CD4-positive, alpha-beta T cell (primary cell): Measurements from ENCODE around the gene CMIP. TPM values are rescaled to one million over a fixed set of nuclear protein-coding genes. Genes with fewer than 3 reads are reported as not detected.

Experiments
- ATAC-seq: fragments of 200-7000 bp; cut with Tn5 transposase; one replicate; pipeline ENCODE4 v1.10.0; 2022; ENCODE audit warnings: mild to moderate bottlenecking; ENCODE audit not compliant: poor library complexity
- CTCF ChIA-PET: fragments of 350-600 bp; sonication (Branson Sonifier 250); formaldehyde crosslinking; loops from one replicate; lab custom pipeline; 2021; ENCODE audit warnings: antibody characterized with exemption, inconsistent platforms; lab: Charles Lee
- POLR2A ChIA-PET: fragments of 350-600 bp; sonication (Branson Sonifier 250); formaldehyde crosslinking; loops from one replicate; lab custom pipeline; 2021; ENCODE audit warnings: antibody characterized with exemption, inconsistent platforms; lab: Charles Lee
- DNase-seq, 14 experiments: peaks; one replicate each; pipeline ENCODE4 v3.0.0-alpha.2; 2013 to 2020; ENCODE audit warnings: mixed read lengths in 2 of 14
- H3K27ac ChIP-seq, 2 donors: one replicate each; pipeline versions ENCODE4 v1.5.1 to v1.7.0; 2013; ENCODE audit warnings: low read length in 2 of 2, low read depth in 1 of 2, mild to moderate bottlenecking in 1 of 2
- H3K27me3 ChIP-seq, 2 experiments: 1 replicate in 1 of 2; 2 replicates in 1 of 2; pipeline versions ENCODE4 v1.6.1 to v1.7.0; 2013; ENCODE audit warnings: low read length in 2 of 2, control low read depth in 1 of 2, mild to moderate bottlenecking in 1 of 2, moderate library complexity in 1 of 2; ENCODE audit not compliant: insufficient read depth in 2 of 2, control insufficient read depth in 1 of 2
- H3K36me3 ChIP-seq: one replicate; pipeline ENCODE4 v1.6.1; 2013; ENCODE audit warnings: low read length, control low read depth; ENCODE audit not compliant: insufficient read depth
- H3K4me1 ChIP-seq: one replicate; pipeline ENCODE4 v1.6.1; 2013; ENCODE audit warnings: low read length, control low read depth; ENCODE audit not compliant: insufficient read depth
- H3K4me3 ChIP-seq: one replicate; pipeline ENCODE4 v1.5.1; 2013; ENCODE audit warnings: mild to moderate bottlenecking, low read length, moderate library complexity
- H3K9me3 ChIP-seq, 2 experiments: 1 replicate in 1 of 2; 2 replicates in 1 of 2; pipeline versions ENCODE4 v1.6.1 to v1.7.0; 2013; ENCODE audit warnings: low read length in 2 of 2, mild to moderate bottlenecking in 2 of 2, control low read depth in 1 of 2, moderate library complexity in 1 of 2; ENCODE audit not compliant: control insufficient read depth in 1 of 2, insufficient read depth in 1 of 2
- H3K27ac Mint-ChIP-seq: one replicate; pipeline ENCODE4 v1.8.0; 2020; ENCODE audit warnings: mixed read lengths
- H3K27me3 Mint-ChIP-seq: one replicate; pipeline ENCODE4 v1.8.0; 2021; ENCODE audit warnings: mixed read lengths
- H3K36me3 Mint-ChIP-seq: one replicate; pipeline ENCODE4 v1.8.0; 2021; ENCODE audit warnings: low read depth, mixed read lengths
- H3K4me1 Mint-ChIP-seq: one replicate; pipeline ENCODE4 v1.8.0; 2021; ENCODE audit warnings: low read depth, mixed read lengths
- H3K4me3 Mint-ChIP-seq: one replicate; pipeline ENCODE4 v1.8.0; 2020; ENCODE audit warnings: mild to moderate bottlenecking, mixed read lengths
- H3K9me3 Mint-ChIP-seq: one replicate; pipeline ENCODE4 v1.8.0; 2020; ENCODE audit warnings: mixed read lengths
- intact Hi-C, 2 experiments: fragments of 100-400 bp; cut with DNase I in 1 of 2; cut with micrococcal nuclease in 1 of 2; formaldehyde crosslinking; loops; one replicate each; pipeline versions ENCODE4 v1.15.1 to v1.9.0; 2023 to 2025; cut with DNase I, micrococcal nuclease
- total RNA-seq, 174 experiments: library from RNA in 2 of 174; stranded (reverse) in 2 of 174; gene quantifications; one replicate each; pipeline ENCODE4 v1.2.3 and lab custom pipeline; 2021 to 2026
- TF ChIP-seq, protein P1 (sequence below): fragments of 200-600 bp; IDR thresholded peaks from one replicate; pipeline ENCODE4 v1.8.0; 2022; ENCODE audit warnings: antibody characterized with exemption, mild to moderate bottlenecking

CMIP gene
- total RNA-seq, 2 experiments from 2014 or later: 33.5 to 35.3 TPM

DNA sequence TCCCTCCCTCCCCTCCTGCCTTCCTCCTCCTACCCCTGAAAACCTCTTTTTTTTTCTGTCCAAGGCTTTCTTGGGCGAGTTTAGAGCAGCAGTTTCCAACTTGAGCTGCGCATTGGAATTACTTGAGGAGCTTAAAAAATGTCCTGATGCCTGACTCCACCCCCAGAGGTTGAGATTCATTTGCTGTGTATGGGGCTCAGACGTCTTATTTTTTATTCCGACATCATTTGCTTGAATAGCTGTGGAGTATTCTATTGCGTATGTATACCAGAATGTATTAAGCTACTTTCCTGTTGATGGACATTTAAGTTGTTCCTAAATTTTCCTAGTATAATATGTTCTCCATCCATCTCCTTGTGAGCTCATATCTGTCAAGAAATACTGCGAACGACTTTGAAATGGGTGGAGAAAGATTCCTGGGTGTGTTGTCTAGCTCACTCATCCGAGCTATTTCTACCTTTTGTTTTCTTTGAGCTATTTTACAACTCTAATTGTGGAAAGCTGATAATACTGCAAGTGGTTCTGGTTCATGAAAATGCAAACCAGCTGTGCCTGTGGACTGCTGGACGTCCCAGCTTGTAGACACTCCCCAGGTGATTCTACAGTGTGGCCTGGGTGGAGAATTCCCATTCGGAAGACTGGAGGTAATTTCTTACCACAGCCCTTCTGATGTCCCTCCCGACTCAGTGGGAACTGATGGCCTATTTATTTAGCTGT, 40.5 kb downstream of the CMIP start:
- ChIA-PET POLR2A (interaction anchor here (1.6 kb wide), 1 partner anchor 15 kb away, joined by 7 read pairs; no protein-coding TSS in a partner anchor), CTCF (no interaction called here)
- H3K4me1 Mint-ChIP-seq: peaks cover 48% of the 10 kb centered on the region
- peaks cover 44% of the 10 kb centered on the region for H3K4me1 ChIP-seq
- no peaks in the 10 kb centered on the region for H3K36me3 Mint-ChIP-seq
- no peaks in the 10 kb centered on the region for H3K27me3 ChIP-seq
- no peak overlapping the region for H3K27ac ChIP-seq
- no peak overlapping the region for H3K4me3 Mint-ChIP-seq
- H3K9me3 Mint-ChIP-seq: no peaks in the 10 kb centered on the region
- ATAC-seq (no peak), DNase-seq (no peak)
- H3K36me3 ChIP-seq: peaks cover 3% of the 10 kb centered on the region
- TF ChIP-seq, protein P1, sequence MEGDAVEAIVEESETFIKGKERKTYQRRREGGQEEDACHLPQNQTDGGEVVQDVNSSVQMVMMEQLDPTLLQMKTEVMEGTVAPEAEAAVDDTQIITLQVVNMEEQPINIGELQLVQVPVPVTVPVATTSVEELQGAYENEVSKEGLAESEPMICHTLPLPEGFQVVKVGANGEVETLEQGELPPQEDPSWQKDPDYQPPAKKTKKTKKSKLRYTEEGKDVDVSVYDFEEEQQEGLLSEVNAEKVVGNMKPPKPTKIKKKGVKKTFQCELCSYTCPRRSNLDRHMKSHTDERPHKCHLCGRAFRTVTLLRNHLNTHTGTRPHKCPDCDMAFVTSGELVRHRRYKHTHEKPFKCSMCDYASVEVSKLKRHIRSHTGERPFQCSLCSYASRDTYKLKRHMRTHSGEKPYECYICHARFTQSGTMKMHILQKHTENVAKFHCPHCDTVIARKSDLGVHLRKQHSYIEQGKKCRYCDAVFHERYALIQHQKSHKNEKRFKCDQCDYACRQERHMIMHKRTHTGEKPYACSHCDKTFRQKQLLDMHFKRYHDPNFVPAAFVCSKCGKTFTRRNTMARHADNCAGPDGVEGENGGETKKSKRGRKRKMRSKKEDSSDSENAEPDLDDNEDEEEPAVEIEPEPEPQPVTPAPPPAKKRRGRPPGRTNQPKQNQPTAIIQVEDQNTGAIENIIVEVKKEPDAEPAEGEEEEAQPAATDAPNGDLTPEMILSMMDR: no peak
- H3K27ac Mint-ChIP-seq: no peak overlapping the region
- no peak overlapping the region for H3K4me3 ChIP-seq
- no peaks in the 10 kb centered on the region for H3K27me3 Mint-ChIP-seq
- H3K9me3 ChIP-seq: peaks cover 0 to 5% of the 10 kb centered on the region in 2 experiments
- intact Hi-C loops: no loop called here

- Histone ChIP-seq H3K36me3 (peaks cover 3% of the 10 kb centered on the region), H3K27me3 (no peaks in the 10 kb centered on the region), H3K9me3 (peaks cover 0 to 5% of the 10 kb centered on the region in 2 experiments), H3K4me3 (no peak overlapping the region), H3K4me1 (peaks cover 41% of the 10 kb centered on the region), H3K27ac (no peak overlapping the region)
- no peaks in the 10 kb centered on the region for H3K36me3 Mint-ChIP-seq
- ATAC-seq (no peak), DNase-seq (no peak)
- no peak overlapping the region for H3K27ac Mint-ChIP-seq
- TF ChIP-seq, protein P1: no peak
- no peak overlapping the region for H3K4me3 Mint-ChIP-seq
- no peaks in the 10 kb centered on the region for H3K9me3 Mint-ChIP-seq
- intact Hi-C loops: no loop called here
- H3K27me3 Mint-ChIP-seq: no peaks in the 10 kb centered on the region
- peaks cover 42% of the 10 kb centered on the region for H3K4me1 Mint-ChIP-seq
- ChIA-PET POLR2A (interaction anchor here (0.5 to 1.6 kb wide), 2 partner anchors 16 to 98 kb away, joined by 3 to 7 read pairs; no protein-coding TSS in a partner anchor), CTCF (no interaction called here)
These were observed 41.4 kb downstream of the CMIP start for GRCh38 chr16:81485824-81486539.

GRCh38 chr16:81486540-81487061, 42.0 kb downstream of the CMIP start:
- Histone ChIP-seq H3K27ac (no peak overlapping the region), H3K36me3 (peaks cover 3% of the 10 kb centered on the region), H3K27me3 (no peaks in the 10 kb centered on the region), H3K9me3 (peaks cover 0 to 5% of the 10 kb centered on the region in 2 experiments), H3K4me1 (peaks cover 36% of the 10 kb centered on the region), H3K4me3 (no peak overlapping the region)
- Mint-ChIP-seq H3K27me3 (no peaks in the 10 kb centered on the region), H3K4me1 (peaks cover 42% of the 10 kb centered on the region), H3K27ac (no peak overlapping the region), H3K9me3 (no peaks in the 10 kb centered on the region), H3K36me3 (no peaks in the 10 kb centered on the region), H3K4me3 (no peak overlapping the region)
- POLR2A ChIA-PET: no interaction called here
- CTCF ChIA-PET: no interaction called here
- TF ChIP-seq, protein P1: no peak
- DNase-seq: no peak
- ATAC-seq: no peak
- intact Hi-C loops: no loop called here
